Left lung (tissue), 10 donors: ENCODE data around the gene RPS6KB2. TPM values are rescaled to one million over a fixed set of nuclear protein-coding genes. Genes with fewer than 3 reads are reported as not detected.

Experiments used
- ATAC-seq: fragments of 200-7000 bp; cut with Tn5 transposase; one replicate; pipeline ENCODE4 v1.9.1; 2020; ENCODE audit warnings: moderate library complexity
- DNase-seq, 4 donors: peaks; one replicate each; pipeline ENCODE4 v3.0.0-alpha.2; 2013 to 2020
- H3K27ac ChIP-seq, 2 donors: fragments of 200-600 bp; sonication (generic) in 1 of 2; one replicate each; pipeline versions ENCODE4 v1.5.0 to v1.8.0; 2020 to 2021
- H3K27me3 ChIP-seq, 2 donors: fragments of 200-600 bp; sonication (generic) in 1 of 2; one replicate each; pipeline versions ENCODE4 v1.5.0 to v1.8.0; 2020 to 2021
- H3K36me3 ChIP-seq, 2 donors: fragments of 200-600 bp; sonication (generic) in 1 of 2; one replicate each; pipeline versions ENCODE4 v1.5.0 to v1.8.0; 2020 to 2021
- H3K4me1 ChIP-seq, 2 donors: fragments of 200-600 bp; one replicate each; pipeline ENCODE4 v1.8.0; 2021
- H3K4me3 ChIP-seq, 2 donors: fragments of 200-600 bp; sonication (generic) in 1 of 2; one replicate each; pipeline versions ENCODE4 v1.5.0 to v1.8.0; 2020 to 2021; ENCODE audit warnings: mild to moderate bottlenecking in 1 of 2
- H3K9me3 ChIP-seq, 2 donors: fragments of 200-600 bp; sonication (generic) in 1 of 2; one replicate each; pipeline versions ENCODE4 v1.5.0 to v1.8.0; 2020 to 2021
- CTCF ChIP-seq, 2 donors: fragments of 200-600 bp; sonication (generic) in 1 of 2; IDR thresholded peaks; one replicate each; pipeline versions ENCODE4 v1.5.0 to v1.8.0; 2021; ENCODE audit warnings: antibody characterized with exemption in 2 of 2
- intact Hi-C, 2 donors: fragments of 100-400 bp; cut with DNase I; formaldehyde crosslinking; loops; one replicate each; pipeline versions ENCODE4 v1.11.2 to v1.14.2; 2022
- polyA plus RNA-seq, 6 donors: library from polyadenylated mRNA; unstranded; fragments of 120-200 nt; gene quantifications; one replicate each; pipeline ENCODE4 v1.2.1, GENCODE V29; 2013; ENCODE audit not compliant: insufficient read length in 6 of 6
- total RNA-seq, 2 donors: library from RNA; stranded (reverse); fragmentation: NEBNext Ultra II Directional; extraction: Animal tissue kit (Norgen Biotek cat#: 25700); gene quantifications; one replicate each; pipeline ENCODE4 v1.2.1, GENCODE V29; 2021
- donor health status: DM: no; HTN: yes; CAD: no.
- donor health status: DM: no; HTN: no; CAD: no.

The RPS6KB2 gene
- total and polyA plus RNA-seq, 8 donors: 37.7 to 47.0 (median 42.0) TPM

- TF ChIP-seq CTCF (IDR thresholded peaks at IDR 0.05): no peak
- Histone ChIP-seq H3K27me3 (peaks cover 0 to 20% of the 10 kb centered on the region in 2 donors), H3K9me3 (no peaks in the 10 kb centered on the region), H3K4me3 (no peak overlapping the region), H3K27ac (peak overlapping the region in 1 of 2 donors; percentile 53), H3K4me1 (peaks cover 0 to 76% of the 10 kb centered on the region in 2 donors), H3K36me3 (no peaks in the 10 kb centered on the region)
- DNase-seq: no peak
- ATAC-seq: no peak
- intact Hi-C loops: no loop called here
These were observed 21.2 kb upstream of the RPS6KB2 start for GRCh38 chr11:67406969-67407687.

DNA sequence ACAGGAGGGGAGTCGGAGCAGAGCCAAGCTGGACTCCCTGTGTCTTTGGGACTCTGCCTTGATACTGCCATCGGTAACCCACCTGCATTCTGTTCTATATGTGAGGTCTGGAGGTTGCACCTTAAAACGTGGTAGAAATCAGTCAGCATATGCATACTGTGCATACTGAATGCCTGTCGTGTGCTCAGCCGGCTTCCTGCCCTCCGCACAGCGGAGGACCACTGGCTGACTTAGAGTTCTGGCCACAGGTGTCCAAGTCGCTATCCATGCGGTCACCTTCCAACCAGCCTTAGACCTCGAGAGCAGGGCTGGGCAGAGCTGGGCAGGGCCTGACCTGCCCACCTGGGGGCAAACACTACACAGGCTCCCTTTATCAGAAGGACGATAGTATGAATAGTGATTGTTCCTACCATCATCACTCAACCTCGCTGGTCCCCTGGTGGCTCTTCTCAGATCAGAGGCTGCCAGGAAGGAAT, 20.6 kb upstream of the RPS6KB2 start:
- H3K4me3 ChIP-seq: no peak overlapping the region

DNA sequence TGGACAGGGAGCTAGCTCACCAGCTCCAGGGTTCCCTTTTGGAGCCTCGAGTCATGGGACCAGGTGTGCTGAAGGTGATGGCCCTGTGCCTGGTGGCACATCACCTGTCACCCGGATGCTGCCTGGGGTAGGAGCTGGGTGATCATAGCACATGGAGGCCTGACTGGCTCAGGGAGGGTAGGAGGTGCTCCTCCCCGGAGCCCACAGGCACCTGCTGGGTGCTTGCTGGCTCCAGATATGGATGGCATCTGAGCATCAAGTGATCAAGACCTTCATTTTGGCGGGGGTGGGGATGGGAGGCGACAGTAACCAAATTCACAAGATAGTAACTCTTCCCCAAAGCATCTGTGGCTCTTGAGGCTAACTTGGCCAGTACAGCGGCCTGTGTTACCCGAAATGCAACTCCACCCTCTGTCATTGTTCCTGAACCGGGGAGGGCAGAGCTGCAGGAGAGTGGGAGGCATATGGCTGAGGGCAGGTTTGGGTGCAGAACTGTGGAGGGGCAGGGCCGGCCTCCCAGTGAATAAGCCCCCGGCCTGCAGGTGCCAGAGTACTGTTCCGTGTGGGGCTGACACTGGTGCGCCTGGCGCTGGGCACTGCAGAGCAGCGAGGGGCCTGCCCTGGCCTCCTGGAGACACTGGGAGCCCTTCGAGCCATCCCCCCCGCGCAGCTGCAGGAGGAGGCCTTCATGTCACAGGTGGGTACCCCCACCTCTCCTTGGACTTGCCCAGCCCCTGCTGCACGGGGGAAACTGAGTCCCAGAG, 19.7 kb upstream of the RPS6KB2 start:
- TF ChIP-seq CTCF (IDR thresholded peaks at IDR 0.05): no peak
- Histone ChIP-seq H3K27ac (peak overlapping the region in 1 of 2 donors; percentile 53), H3K27me3 (peaks cover 0 to 20% of the 10 kb centered on the region in 2 donors), H3K9me3 (no peaks in the 10 kb centered on the region), H3K36me3 (no peaks in the 10 kb centered on the region), H3K4me3 (no peak overlapping the region), H3K4me1 (peaks cover 0 to 61% of the 10 kb centered on the region in 2 donors)
- DNase-seq: no peak
- intact Hi-C loops: no loop called here
- ATAC-seq: no peak

More for the DNA sequence above, 20.6 kb upstream of the RPS6KB2 start:
- Histone ChIP-seq H3K27me3 (peaks cover 0 to 20% of the 10 kb centered on the region in 2 donors), H3K36me3 (no peaks in the 10 kb centered on the region), H3K4me1 (peaks cover 0 to 70% of the 10 kb centered on the region in 2 donors), H3K27ac (peak overlapping the region in 1 of 2 donors; percentile 53), H3K9me3 (no peaks in the 10 kb centered on the region)
- ATAC-seq: no peak
- TF ChIP-seq CTCF (IDR thresholded peaks at IDR 0.05): no peak
- DNase-seq: no peak
- intact Hi-C loops: no loop called here

GRCh38 chr11:67409261-67409666, 19.0 kb upstream of the RPS6KB2 start:
- H3K27me3 ChIP-seq: peaks cover 0 to 23% of the 10 kb centered on the region in 2 donors
- peak overlapping the region in 1 of 2 donors; percentile 6 for H3K4me3 ChIP-seq
- intact Hi-C loops: no loop called here
- ATAC-seq: peak; percentile 4
- peak in 1 of 4 donors; percentile 81 for DNase-seq
- no peaks in the 10 kb centered on the region for H3K36me3 ChIP-seq
- H3K9me3 ChIP-seq: no peaks in the 10 kb centered on the region
- H3K27ac ChIP-seq: peak overlapping the region in 1 of 2 donors; percentile 53
- peaks cover 0 to 55% of the 10 kb centered on the region in 2 donors for H3K4me1 ChIP-seq
- no peak for TF ChIP-seq CTCF (IDR thresholded peaks at IDR 0.05)
